SK-N-SH (cell line): ENCODE data around the gene PRICKLE3. TPM values are rescaled to one million over a fixed set of nuclear protein-coding genes. Genes with fewer than 3 reads are reported as not detected.

ENCODE experiments used
- CTCF ChIA-PET: fragments of 300-600, 350-600 bp; formaldehyde crosslinking; extraction: SDS; loops from one replicate; lab custom pipeline; 2021; lab: Yijun Ruan, JAX
- POLR2A ChIA-PET: fragments of 350-600 bp; sonication (Branson Sonifier 250); formaldehyde crosslinking; extraction: SDS; loops from one replicate; lab custom pipeline; 2020; ENCODE audit warnings: antibody characterized with exemption, inconsistent platforms; lab: Yijun Ruan, JAX
- DNase-seq: peaks from one replicate; pipeline ENCODE4 v3.0.0; 2012
- H2AFZ ChIP-seq: fragments of 200-600 bp; sonication (generic); 2 replicates; pipeline ENCODE4 v1.8.1; 2016; ENCODE audit warnings: antibody characterized with exemption, mild to moderate bottlenecking, low read depth
- H3F3A ChIP-seq: fragments of 200-600 bp; sonication (generic); replicated peaks from 2 replicates; pipeline ENCODE3; 2016; ENCODE audit warnings: antibody characterized with exemption, mild to moderate bottlenecking; ENCODE audit not compliant: insufficient read depth
- H3K27ac ChIP-seq, 2 experiments: fragments of 200-500 bp in 1 of 2; fragments of 200-600 bp in 1 of 2; sonication (Bioruptor generic) in 1 of 2; sonication (generic), shearing (Covaris generic) in 1 of 2; 2 replicates each; pipeline versions ENCODE4 v1.5.1 to v1.6.1; 2014 to 2016; ENCODE audit warnings: low read depth in 2 of 2, inconsistent platforms in 1 of 2, low read length in 1 of 2, mild to moderate bottlenecking in 1 of 2, mixed read lengths in 1 of 2
- H3K27me3 ChIP-seq: fragments of 200-600 bp; sonication (generic), shearing (Covaris generic); 2 replicates; pipeline ENCODE4 v1.6.1; 2016; ENCODE audit warnings: mixed run types; ENCODE audit not compliant: insufficient read depth
- H3K36me3 ChIP-seq, 2 experiments: fragments of 200-500 bp in 1 of 2; fragments of 200-600 bp in 1 of 2; sonication (Bioruptor generic) in 1 of 2; sonication (generic) in 1 of 2; replicated peaks in 1 of 2; 2 replicates each; pipeline versions ENCODE3 to v1.5.1; 2014 to 2016; ENCODE audit warnings: low read length in 1 of 2, mild to moderate bottlenecking in 1 of 2; ENCODE audit not compliant: insufficient read depth in 2 of 2, control insufficient read depth in 1 of 2
- H3K4me1 ChIP-seq, 2 experiments: fragments of 200-500 bp in 1 of 2; fragments of 200-600 bp in 1 of 2; sonication (Bioruptor generic) in 1 of 2; sonication (generic), shearing (Covaris generic) in 1 of 2; 2 replicates each; pipeline versions ENCODE4 v1.5.1 to v1.6.1; 2014 to 2016; ENCODE audit warnings: low read depth in 1 of 2, low read length in 1 of 2, mixed run types in 1 of 2; ENCODE audit not compliant: insufficient read depth in 2 of 2, control insufficient read depth in 1 of 2
- H3K4me2 ChIP-seq: fragments of 200-600 bp; sonication (generic), shearing (Covaris generic); 2 replicates; pipeline ENCODE4 v1.6.1; 2017; ENCODE audit warnings: mixed run types
- H3K4me3 ChIP-seq, 2 experiments: fragments of 200-500 bp in 1 of 2; fragments of 200-600 bp in 1 of 2; sonication (Bioruptor generic) in 1 of 2; sonication (generic), shearing (Covaris generic) in 1 of 2; 2 replicates each; pipeline versions ENCODE4 v1.5.1 to v1.8.1; 2014 to 2016; ENCODE audit warnings: low read depth in 2 of 2, inconsistent platforms in 1 of 2, low read length in 1 of 2, mild to moderate bottlenecking in 1 of 2, mixed read lengths in 1 of 2, moderate library complexity in 1 of 2
- H3K79me2 ChIP-seq: fragments of 200-600 bp; sonication (generic); 2 replicates; pipeline ENCODE4 v1.8.1; 2017; ENCODE audit warnings: mild to moderate bottlenecking; ENCODE audit not compliant: insufficient read depth
- H3K9ac ChIP-seq: fragments of 200-600 bp; sonication (generic); 2 replicates; pipeline ENCODE4 v1.6.1; 2017; ENCODE audit warnings: mixed run types
- H3K9me2 ChIP-seq: fragments of 200-600 bp; sonication (generic); 2 replicates; pipeline ENCODE4 v1.6.1; 2017; ENCODE audit warnings: mixed run types
- H3K9me3 ChIP-seq: fragments of 200-600 bp; sonication (generic); 2 replicates; pipeline ENCODE4 v1.6.1; 2017; ENCODE audit warnings: mixed run types, mild to moderate bottlenecking, moderate library complexity
- H4K20me1 ChIP-seq: fragments of 200-600 bp; sonication (generic); 2 replicates; pipeline ENCODE4 v1.6.1; 2017; ENCODE audit warnings: mild to moderate bottlenecking, mixed run types; ENCODE audit not compliant: insufficient read depth
- CHD2 ChIP-seq: fragments of 150-350 bp; IDR thresholded peaks from 2 replicates; pipeline ENCODE4 v1.6.1; 2018; ENCODE audit warnings: low read length; ENCODE audit not compliant: partially characterized antibody
- CTCF ChIP-seq: fragments of 200-600 bp; sonication (generic); IDR thresholded peaks from 2 replicates; pipeline ENCODE4 v1.6.1; 2017; ENCODE audit warnings: antibody characterized with exemption, mild to moderate bottlenecking, moderate library complexity
- EZH2phosphoT487 ChIP-seq: fragments of 200-600 bp; sonication (generic); IDR thresholded peaks from 2 replicates; pipeline ENCODE4 v1.6.1; 2017; ENCODE audit warnings: low read depth, mixed run types, mild to moderate bottlenecking, antibody characterized with exemption, moderate library complexity, borderline replicate concordance
- FOXJ3 ChIP-seq: sonication (generic); formaldehyde crosslinking; IDR thresholded peaks from 2 replicates; pipeline ENCODE4 v1.5.1; 2020; ENCODE audit warnings: mild to moderate bottlenecking, missing genetic modification reagents
- MEF2A ChIP-seq: IDR thresholded peaks from 2 replicates; pipeline ENCODE4 v1.4.0; 2012; ENCODE audit warnings: low read depth, borderline replicate concordance
- MXI1 ChIP-seq: IDR thresholded peaks from 2 replicates; pipeline ENCODE4 v1.6.1; 2012; ENCODE audit warnings: mild to moderate bottlenecking, low read depth, low read length, improper control_type of control experiment
- NFIC ChIP-seq: IDR thresholded peaks from 2 replicates; pipeline ENCODE4 v1.4.0; 2012; ENCODE audit warnings: borderline replicate concordance
- NRF1 ChIP-seq: IDR thresholded peaks from 2 replicates; pipeline ENCODE4 v1.6.1; 2012; ENCODE audit warnings: low read depth, mild to moderate bottlenecking, low read length
- RAD21 ChIP-seq: IDR thresholded peaks from 2 replicates; pipeline ENCODE4 v1.6.1; 2012; ENCODE audit warnings: mild to moderate bottlenecking, low read length
- RCOR1 ChIP-seq: fragments of 150-350 bp; IDR thresholded peaks from 2 replicates; pipeline ENCODE4 v1.6.1; 2017; ENCODE audit warnings: antibody characterized with exemption, low read length
- RFX5 ChIP-seq: IDR thresholded peaks from 2 replicates; pipeline ENCODE4 v1.6.1; 2012; ENCODE audit warnings: mild to moderate bottlenecking, improper control_type of control experiment, low read length
- SIN3A ChIP-seq: IDR thresholded peaks from 2 replicates; pipeline ENCODE4 v1.6.1; 2012; ENCODE audit warnings: low read depth, mild to moderate bottlenecking, low read length, moderate library complexity, borderline replicate concordance
- SMC3 ChIP-seq: IDR thresholded peaks from 2 replicates; pipeline ENCODE4 v1.6.1; 2012; ENCODE audit warnings: low read depth, low read length, improper control_type of control experiment
- TAF1 ChIP-seq: IDR thresholded peaks from 2 replicates; pipeline ENCODE4 v1.6.1; 2012; ENCODE audit warnings: low read depth, mild to moderate bottlenecking, low read length, moderate library complexity, borderline replicate concordance
- WGBS: methylation state at CpG from one replicate; pipeline ENCODE4 v1.1.6; 2017; ENCODE audit warnings: low lambda C conversion rate; 5-methylcytosine and 5-hydroxymethylcytosine counted together
- polyA plus RNA-seq, 3 experiments: library from polyadenylated mRNA; depleted of rRNA; stranded (reverse); fragments of >200 nt; gene quantifications; 2 replicates each; pipeline ENCODE4 v1.2.3, GENCODE V29; 2012
- TF ChIP-seq, protein P1 (sequence below): fragments of 150-350 bp; IDR thresholded peaks from 2 replicates; pipeline ENCODE4 v1.6.1; 2017; ENCODE audit warnings: antibody characterized with exemption, low read length, low read depth, borderline replicate concordance
- TF ChIP-seq, protein P2 (sequence below): IDR thresholded peaks from 2 replicates; pipeline ENCODE4 v1.4.0; 2012; ENCODE audit warnings: low read depth, borderline replicate concordance

PRICKLE3 gene
- polyA plus RNA-seq, 1 of the 3 experiments (the other 2 are of a cell fraction): 0.07 TPM

GRCh38 chrX:49232525-49232924 is 46.4 kb upstream of the PRICKLE3 start:
- H3K9me2 ChIP-seq: no peaks in the 10 kb centered on the region
- H3K4me2 ChIP-seq: no peak overlapping the region
- TF ChIP-seq CTCF: no peak
- TF ChIP-seq, protein P1, sequence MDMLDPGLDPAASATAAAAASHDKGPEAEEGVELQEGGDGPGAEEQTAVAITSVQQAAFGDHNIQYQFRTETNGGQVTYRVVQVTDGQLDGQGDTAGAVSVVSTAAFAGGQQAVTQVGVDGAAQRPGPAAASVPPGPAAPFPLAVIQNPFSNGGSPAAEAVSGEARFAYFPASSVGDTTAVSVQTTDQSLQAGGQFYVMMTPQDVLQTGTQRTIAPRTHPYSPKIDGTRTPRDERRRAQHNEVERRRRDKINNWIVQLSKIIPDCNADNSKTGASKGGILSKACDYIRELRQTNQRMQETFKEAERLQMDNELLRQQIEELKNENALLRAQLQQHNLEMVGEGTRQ: no peak
- no peak for TF ChIP-seq CHD2
- no peak for TF ChIP-seq RCOR1
- no peak for TF ChIP-seq MXI1
- TF ChIP-seq RAD21: no peak
- no peak for TF ChIP-seq NFIC
- TF ChIP-seq FOXJ3: no peak
- H3K4me3 ChIP-seq: no peak overlapping the region
- no peaks in the 10 kb centered on the region for H3F3A ChIP-seq
- no peaks in the 10 kb centered on the region for H3K79me2 ChIP-seq
- no peaks in the 10 kb centered on the region for H3K36me3 ChIP-seq
- no peak overlapping the region for H3K9ac ChIP-seq
- no peaks in the 10 kb centered on the region; the same call in 1 of the 2 replicates for H3K27me3 ChIP-seq
- DNase-seq: no peak
- no peaks in the 10 kb centered on the region for H4K20me1 ChIP-seq
- POLR2A ChIA-PET: no interaction called here
- H3K9me3 ChIP-seq: no peaks in the 10 kb centered on the region
- CTCF ChIA-PET: no interaction called here
- H3K27ac ChIP-seq: no peak overlapping the region
- 38% methylated on average over 2 of the region's 2 CpGs for WGBS
- H2AFZ ChIP-seq: no peak overlapping the region
- no peaks in the 10 kb centered on the region for H3K4me1 ChIP-seq

DNA sequence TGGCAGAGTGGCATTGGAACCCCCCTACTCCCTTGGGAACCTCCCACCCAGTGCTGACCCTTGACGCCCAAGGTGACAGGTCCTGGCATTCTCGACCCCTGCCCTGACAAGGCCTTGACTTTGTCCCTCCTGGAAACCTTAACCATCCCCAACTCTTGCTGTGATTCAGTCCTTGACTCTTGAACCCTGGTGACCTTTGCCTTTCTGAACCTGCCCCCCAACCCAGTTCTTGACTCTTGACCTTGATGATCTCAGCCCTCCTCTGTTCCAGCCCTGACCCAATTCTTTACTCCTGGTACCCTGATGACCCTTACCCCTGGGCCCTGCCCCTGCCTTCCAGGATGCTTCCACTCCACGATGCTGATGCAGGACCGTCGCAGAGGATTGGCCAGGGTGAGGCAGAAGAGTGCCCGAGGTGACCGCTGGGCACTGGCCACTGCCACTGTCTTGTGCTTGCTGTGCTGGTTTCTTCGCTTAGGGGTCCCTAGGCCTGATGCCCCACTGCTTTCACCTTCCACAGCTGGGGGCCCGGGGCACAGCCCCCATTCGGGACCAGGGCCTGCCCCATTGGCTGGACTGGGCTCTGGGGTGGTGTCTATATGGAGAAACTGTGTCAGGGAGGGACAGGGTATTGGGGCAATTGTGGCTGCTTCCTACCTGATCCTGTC is 45.3 kb upstream of the PRICKLE3 start:
- POLR2A ChIA-PET: no interaction called here
- TF ChIP-seq SIN3A (no peak), RCOR1 (no peak), EZH2phosphoT487 (no peak), RFX5 (no peak), CTCF (no peak), TAF1 (no peak), NRF1 (no peak), CHD2 (no peak), SMC3 (no peak), FOXJ3 (no peak), RAD21 (no peak), MEF2A (no peak)
- TF ChIP-seq, protein P2, sequence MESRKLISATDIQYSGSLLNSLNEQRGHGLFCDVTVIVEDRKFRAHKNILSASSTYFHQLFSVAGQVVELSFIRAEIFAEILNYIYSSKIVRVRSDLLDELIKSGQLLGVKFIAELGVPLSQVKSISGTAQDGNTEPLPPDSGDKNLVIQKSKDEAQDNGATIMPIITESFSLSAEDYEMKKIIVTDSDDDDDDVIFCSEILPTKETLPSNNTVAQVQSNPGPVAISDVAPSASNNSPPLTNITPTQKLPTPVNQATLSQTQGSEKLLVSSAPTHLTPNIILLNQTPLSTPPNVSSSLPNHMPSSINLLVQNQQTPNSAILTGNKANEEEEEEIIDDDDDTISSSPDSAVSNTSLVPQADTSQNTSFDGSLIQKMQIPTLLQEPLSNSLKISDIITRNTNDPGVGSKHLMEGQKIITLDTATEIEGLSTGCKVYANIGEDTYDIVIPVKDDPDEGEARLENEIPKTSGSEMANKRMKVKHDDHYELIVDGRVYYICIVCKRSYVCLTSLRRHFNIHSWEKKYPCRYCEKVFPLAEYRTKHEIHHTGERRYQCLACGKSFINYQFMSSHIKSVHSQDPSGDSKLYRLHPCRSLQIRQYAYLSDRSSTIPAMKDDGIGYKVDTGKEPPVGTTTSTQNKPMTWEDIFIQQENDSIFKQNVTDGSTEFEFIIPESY: no peak
- Histone ChIP-seq H3K4me3 (no peak overlapping the region), H4K20me1 (no peaks in the 10 kb centered on the region), H3K9me3 (no peaks in the 10 kb centered on the region), H3K36me3 (no peaks in the 10 kb centered on the region), H3K4me1 (no peaks in the 10 kb centered on the region), H3F3A (no peaks in the 10 kb centered on the region), H2AFZ (no peak overlapping the region), H3K27ac (no peak overlapping the region), H3K27me3 (no peaks in the 10 kb centered on the region; the same call in 1 of the 2 replicates), H3K9me2 (no peaks in the 10 kb centered on the region), H3K9ac (no peak overlapping the region), H3K79me2 (no peaks in the 10 kb centered on the region), H3K4me2 (no peak overlapping the region)
- 64% methylated on average over 8 of the region's 10 CpGs for WGBS
- CTCF ChIA-PET: no interaction called here
- no peak for DNase-seq
